Measurements from ENCODE around the gene FAM174C.

Gene FAM174C

DNA sequence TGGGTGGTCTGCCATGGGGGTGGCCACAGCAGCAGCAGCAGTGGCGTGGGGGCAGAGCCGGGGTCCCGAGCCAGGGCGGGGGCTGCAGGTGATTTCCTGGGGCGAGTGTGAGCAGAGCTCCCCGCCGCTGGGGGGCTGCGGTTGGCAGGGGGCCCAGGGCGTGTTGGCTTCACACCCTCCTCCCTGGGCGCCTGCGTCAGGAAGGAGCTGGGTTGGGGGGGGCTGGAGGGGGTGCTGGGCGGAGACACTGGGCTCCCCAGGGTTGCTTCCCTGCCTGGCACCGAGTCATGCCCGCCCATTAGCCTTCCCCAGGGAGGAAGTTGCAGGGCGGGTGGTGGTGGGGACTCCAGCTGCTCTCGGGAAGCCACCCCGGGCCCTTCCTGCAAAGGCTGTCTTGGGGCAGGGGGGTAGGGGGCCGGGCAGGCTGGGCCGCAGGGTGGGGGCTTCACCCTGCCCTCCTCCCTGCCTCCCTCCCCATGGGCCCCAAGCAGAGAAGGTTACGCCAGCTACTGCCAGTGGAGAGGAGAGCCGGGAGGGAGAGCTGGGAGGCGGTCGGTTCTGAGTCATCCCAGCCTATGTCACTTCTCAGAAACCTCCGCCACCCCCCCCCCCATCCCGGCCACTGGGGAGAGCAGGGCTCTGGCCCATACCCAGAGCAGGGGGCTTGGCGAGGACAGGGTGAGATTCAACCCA, 22.4 kb upstream of the FAM174C start:
- peak overlapping the region; percentile 96 for H3K4me3 ChIP-seq (ENCODE audit: low read depth, low read length)
- no peak overlapping the region for H2AFZ ChIP-seq (ENCODE audit: low read length, unreplicated experiment)
- H3K79me2 ChIP-seq (ENCODE audit: control insufficient read depth, insufficient read depth, low read length, unreplicated experiment) = peaks cover 51% of the 10 kb centered on the region
- H3K4me1 ChIP-seq (ENCODE audit: control insufficient read depth, insufficient read depth, low read length, unreplicated experiment) = peaks cover 41% of the 10 kb centered on the region
- H3K27ac ChIP-seq (ENCODE audit: low read depth, low read length) = peak overlapping the region; percentile 98
- no peaks in the 10 kb centered on the region for H3K27me3 ChIP-seq (ENCODE audit: insufficient read depth, low read length)
- peaks cover 33% of the 10 kb centered on the region; the same call in 1 of the 2 replicates for H3K36me3 ChIP-seq (ENCODE audit: insufficient read depth, low read length)

DNA sequence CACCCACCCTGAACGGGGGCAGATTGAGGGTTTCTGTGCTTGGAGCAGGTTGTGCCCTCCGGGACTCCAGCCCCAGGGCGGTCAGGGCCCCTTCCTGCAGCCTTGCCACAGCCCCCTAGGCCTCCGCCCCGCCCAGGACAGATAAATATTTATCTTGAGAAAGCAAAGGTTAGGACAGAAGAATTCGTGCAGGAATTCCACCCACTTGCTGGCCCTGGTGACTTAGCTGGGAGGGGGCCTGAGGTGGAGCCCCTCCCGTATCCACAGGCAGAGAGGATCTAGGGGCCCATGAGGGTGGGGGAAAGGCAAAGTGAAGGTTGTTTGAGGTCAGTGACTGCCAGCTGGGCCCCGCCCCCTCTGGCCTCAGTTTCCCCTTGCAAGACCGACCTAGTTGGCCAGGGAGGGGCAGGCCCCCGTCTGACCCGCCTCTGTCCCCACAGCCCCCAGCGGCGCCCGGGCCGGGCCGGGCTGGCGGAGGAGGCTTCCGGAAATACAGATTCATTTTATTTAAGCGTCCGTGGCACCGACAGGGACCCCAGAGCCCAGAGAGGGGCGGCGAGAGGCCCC, 21.7 kb upstream of the FAM174C start:
- Histone ChIP-seq H3K27me3 (ENCODE audit: insufficient read depth, low read length) (no peaks in the 10 kb centered on the region), H3K79me2 (ENCODE audit: control insufficient read depth, insufficient read depth, low read length, unreplicated experiment) (peaks cover 51% of the 10 kb centered on the region), H3K36me3 (ENCODE audit: insufficient read depth, low read length) (peaks cover 33% of the 10 kb centered on the region; the same call in 1 of the 2 replicates), H3K4me1 (ENCODE audit: control insufficient read depth, insufficient read depth, low read length, unreplicated experiment) (peaks cover 47% of the 10 kb centered on the region), H2AFZ (ENCODE audit: low read length, unreplicated experiment) (no peak overlapping the region), H3K4me3 (ENCODE audit: low read depth, low read length) (peak overlapping the region; percentile 76), H3K27ac (ENCODE audit: low read depth, low read length) (peak overlapping the region; percentile 98)

DNA sequence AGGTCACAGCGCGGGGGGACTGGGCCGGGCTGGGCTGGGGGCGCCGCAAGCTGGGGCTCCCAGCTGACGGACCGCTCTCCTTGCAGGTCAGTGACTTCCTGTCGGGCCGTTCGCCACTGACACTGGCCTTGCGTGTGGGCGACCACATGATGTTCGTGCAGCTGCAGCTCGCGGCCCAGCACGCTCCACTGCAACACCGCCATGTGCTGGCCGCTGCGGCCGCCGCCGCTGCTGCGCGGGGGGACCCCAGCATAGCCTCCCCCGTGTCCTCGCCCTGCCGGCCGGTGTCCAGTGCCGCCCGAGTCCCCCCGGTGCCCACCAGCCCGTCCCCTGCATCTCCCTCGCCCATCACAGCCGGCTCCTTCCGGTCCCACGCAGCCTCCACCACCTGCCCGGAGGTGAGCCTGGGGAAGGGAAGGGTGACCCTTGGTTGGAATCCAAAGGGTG, 21.2 kb upstream of the FAM174C start:
- Histone ChIP-seq H3K4me3 (ENCODE audit: low read depth, low read length) (peak overlapping the region; percentile 76), H2AFZ (ENCODE audit: low read length, unreplicated experiment) (no peak overlapping the region), H3K4me1 (ENCODE audit: control insufficient read depth, insufficient read depth, low read length, unreplicated experiment) (peaks cover 49% of the 10 kb centered on the region), H3K36me3 (ENCODE audit: insufficient read depth, low read length) (peaks cover 33% of the 10 kb centered on the region; the same call in 1 of the 2 replicates), H3K27me3 (ENCODE audit: insufficient read depth, low read length) (no peaks in the 10 kb centered on the region), H3K79me2 (ENCODE audit: control insufficient read depth, insufficient read depth, low read length, unreplicated experiment) (peaks cover 51% of the 10 kb centered on the region), H3K27ac (ENCODE audit: low read depth, low read length) (peak overlapping the region; percentile 98)

DNA sequence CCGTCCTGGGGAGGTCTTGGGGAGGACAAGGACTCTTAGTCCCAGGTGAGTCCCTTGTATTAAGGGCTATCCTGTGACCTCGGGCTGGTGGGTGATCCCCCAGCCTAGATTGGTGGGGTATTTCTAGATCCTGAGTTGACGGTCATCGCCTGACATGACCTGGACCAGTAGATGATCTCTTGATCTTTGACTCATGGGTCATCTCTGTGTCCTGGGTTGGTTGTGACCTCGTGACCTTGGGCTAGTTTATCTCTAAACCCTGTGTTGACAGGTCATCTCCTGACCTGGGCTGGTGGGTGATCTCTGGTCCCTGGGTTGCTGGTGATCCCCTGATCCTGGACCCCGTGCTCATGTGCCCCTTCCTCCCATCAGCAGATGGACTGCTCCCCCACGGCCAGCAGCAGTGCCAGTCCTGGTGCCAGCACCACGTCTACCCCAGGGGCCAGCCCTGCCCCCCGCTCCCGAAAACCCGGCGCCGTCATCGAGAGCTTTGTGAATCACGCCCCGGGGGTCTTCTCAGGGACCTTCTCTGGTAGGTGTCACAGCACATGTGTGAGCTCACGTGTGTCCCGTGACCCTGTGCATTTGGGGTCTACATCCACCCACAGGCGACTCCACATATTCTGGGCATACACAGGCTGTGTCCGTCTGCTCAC, 20.7 kb upstream of the FAM174C start:
- Histone ChIP-seq H2AFZ (ENCODE audit: low read length, unreplicated experiment) (no peak overlapping the region), H3K79me2 (ENCODE audit: control insufficient read depth, insufficient read depth, low read length, unreplicated experiment) (peaks cover 50% of the 10 kb centered on the region), H3K36me3 (ENCODE audit: insufficient read depth, low read length) (peaks cover 33% of the 10 kb centered on the region; the same call in 1 of the 2 replicates), H3K27me3 (ENCODE audit: insufficient read depth, low read length) (no peaks in the 10 kb centered on the region), H3K4me3 (ENCODE audit: low read depth, low read length) (peak overlapping the region; percentile 60), H3K4me1 (ENCODE audit: control insufficient read depth, insufficient read depth, low read length, unreplicated experiment) (peaks cover 55% of the 10 kb centered on the region), H3K27ac (ENCODE audit: low read depth, low read length) (peak overlapping the region; percentile 98)

DNA sequence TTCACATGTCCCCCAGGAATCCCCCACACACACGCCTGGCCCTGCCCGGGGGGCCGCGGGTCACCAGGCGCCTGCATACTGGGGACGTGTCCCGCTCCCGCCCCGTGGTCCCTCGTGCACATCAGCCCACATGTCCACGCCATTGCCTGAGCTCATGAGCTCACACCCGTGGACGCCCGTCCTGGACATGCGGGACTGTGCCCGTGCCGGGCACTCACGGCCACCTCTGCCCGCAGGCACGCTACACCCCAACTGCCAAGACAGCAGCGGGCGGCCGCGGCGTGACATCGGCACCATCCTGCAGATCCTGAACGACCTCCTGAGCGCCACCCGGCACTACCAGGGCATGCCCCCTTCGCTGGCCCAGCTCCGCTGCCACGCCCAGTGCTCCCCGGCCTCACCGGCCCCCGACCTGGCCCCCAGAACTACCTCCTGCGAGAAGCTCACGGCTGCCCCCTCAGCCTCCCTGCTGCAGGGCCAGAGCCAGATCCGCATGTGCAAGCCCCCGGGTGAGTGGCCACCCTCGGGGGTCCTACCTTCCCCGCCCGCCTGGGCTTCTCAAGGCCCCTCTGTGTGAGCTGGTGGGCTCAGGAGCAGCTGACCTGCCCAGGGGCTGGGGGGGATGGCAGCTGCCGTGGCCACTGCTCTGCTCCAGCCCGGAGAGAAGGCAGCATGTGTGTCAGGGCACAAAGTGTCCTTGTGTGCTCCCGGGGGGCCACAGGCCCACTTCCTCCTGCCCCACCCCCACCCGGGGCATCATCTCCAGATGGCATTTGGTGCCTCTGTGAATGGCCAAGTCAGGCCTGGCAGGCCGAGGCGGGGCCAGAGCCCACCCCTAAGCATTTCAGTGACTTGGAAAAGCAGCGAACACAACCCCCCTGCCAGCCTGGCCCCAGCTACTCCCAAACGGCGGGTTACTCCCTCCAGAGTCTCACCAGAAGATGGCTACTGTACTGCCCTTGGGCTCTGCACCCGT, 19.9 kb upstream of the FAM174C start:
- peaks cover 63% of the 10 kb centered on the region for H3K4me1 ChIP-seq (ENCODE audit: control insufficient read depth, insufficient read depth, low read length, unreplicated experiment)
- H3K4me3 ChIP-seq (ENCODE audit: low read depth, low read length) = no peak overlapping the region
- H3K79me2 ChIP-seq (ENCODE audit: control insufficient read depth, insufficient read depth, low read length, unreplicated experiment) = peaks cover 44% of the 10 kb centered on the region
- no peak overlapping the region for H2AFZ ChIP-seq (ENCODE audit: low read length, unreplicated experiment)
- H3K36me3 ChIP-seq (ENCODE audit: insufficient read depth, low read length) = peaks cover 33% of the 10 kb centered on the region; the same call in 1 of the 2 replicates
- H3K27ac ChIP-seq (ENCODE audit: low read depth, low read length) = peak overlapping the region; percentile 98
- H3K27me3 ChIP-seq (ENCODE audit: insufficient read depth, low read length) = no peaks in the 10 kb centered on the region

DNA sequence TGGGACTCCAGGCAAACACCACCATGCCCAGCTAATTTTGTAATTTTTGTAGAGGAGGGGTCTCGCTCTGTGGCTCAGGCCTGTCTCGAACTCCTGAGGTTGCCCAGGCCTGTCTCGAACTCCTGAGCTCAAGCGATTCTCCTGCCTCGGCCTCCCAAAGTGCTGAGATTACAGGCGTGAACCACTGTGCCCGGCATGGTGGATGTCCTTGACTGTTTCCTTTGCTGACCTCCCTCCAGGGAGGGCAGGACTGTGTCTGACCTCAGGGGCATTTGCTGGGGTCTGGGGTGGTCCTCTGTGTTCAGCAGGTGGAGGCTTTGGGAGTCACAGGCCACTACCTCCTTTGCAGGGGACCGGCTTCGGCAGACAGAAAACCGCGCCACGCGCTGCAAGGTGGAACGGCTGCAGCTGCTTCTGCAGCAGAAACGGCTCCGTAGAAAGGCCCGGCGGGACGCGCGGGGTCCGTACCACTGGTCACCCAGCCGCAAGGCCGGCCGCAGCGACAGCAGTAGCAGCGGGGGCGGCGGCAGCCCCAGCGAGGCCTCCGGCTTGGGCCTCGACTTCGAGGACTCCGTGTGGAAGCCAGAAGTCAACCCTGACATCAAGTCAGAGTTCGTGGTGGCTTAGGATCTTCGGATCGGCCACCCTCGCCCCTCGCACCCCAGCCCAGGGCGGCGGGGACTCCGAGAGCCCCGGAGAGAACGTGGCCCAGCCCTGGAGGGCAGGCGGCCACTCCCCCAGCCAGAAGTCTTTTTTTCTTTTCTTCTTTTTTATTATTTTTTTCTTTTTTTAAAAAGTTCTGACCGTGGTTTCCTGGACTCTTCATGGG, 18.5 kb upstream of the FAM174C start:
- H3K4me1 ChIP-seq (ENCODE audit: control insufficient read depth, insufficient read depth, low read length, unreplicated experiment) = peaks cover 73% of the 10 kb centered on the region
- no peaks in the 10 kb centered on the region for H3K27me3 ChIP-seq (ENCODE audit: insufficient read depth, low read length)
- H3K36me3 ChIP-seq (ENCODE audit: insufficient read depth, low read length) = peaks cover 24% of the 10 kb centered on the region; the same call in 1 of the 2 replicates
- no peak overlapping the region for H2AFZ ChIP-seq (ENCODE audit: low read length, unreplicated experiment)
- no peak overlapping the region for H3K4me3 ChIP-seq (ENCODE audit: low read depth, low read length)
- H3K27ac ChIP-seq (ENCODE audit: low read depth, low read length) = peak overlapping the region; percentile 95
- peaks cover 31% of the 10 kb centered on the region for H3K79me2 ChIP-seq (ENCODE audit: control insufficient read depth, insufficient read depth, low read length, unreplicated experiment)

DNA sequence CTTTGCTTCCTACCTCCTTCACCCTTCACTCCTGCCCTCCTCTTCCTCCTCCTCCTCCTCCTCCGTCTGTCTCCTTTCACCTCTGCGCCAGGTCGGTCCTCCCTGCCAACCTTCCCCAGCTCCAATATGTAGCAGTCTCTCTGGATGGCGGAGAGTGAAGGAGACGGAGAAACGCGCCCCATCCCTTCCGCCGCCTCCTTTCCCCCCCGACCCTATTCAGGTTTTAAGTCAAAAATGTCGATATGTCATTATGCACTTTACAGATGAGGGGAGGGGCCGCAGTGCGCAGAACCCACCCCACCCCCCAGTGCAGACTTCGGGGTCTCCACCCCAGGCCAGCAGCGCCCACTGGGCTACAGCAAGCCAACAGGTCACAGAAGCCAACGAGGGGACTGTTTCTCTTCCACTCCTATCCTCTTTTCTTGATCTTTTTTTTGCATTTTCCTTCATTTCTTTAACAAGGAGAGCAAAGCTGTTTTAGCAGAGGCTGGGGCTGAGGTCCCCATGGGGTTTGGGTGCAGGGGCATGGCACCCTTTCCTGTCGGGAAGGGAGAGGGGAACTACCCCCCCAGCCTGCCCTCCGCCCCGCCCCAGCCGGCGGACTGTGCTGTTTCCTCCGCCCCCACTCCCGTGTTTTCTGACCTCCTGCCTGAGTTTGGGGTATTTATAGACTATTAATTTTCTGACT, 17.7 kb upstream of the FAM174C start:
- H3K79me2 ChIP-seq (ENCODE audit: control insufficient read depth, insufficient read depth, low read length, unreplicated experiment) = peaks cover 30% of the 10 kb centered on the region
- no peak overlapping the region for H3K4me3 ChIP-seq (ENCODE audit: low read depth, low read length)
- H3K4me1 ChIP-seq (ENCODE audit: control insufficient read depth, insufficient read depth, low read length, unreplicated experiment) = peaks cover 80% of the 10 kb centered on the region
- no peaks in the 10 kb centered on the region for H3K27me3 ChIP-seq (ENCODE audit: insufficient read depth, low read length)
- H3K36me3 ChIP-seq (ENCODE audit: insufficient read depth, low read length) = peaks cover 23% of the 10 kb centered on the region; the same call in 1 of the 2 replicates
- H2AFZ ChIP-seq (ENCODE audit: low read length, unreplicated experiment) = no peak overlapping the region
- peak overlapping the region; percentile 95 for H3K27ac ChIP-seq (ENCODE audit: low read depth, low read length)

DNA sequence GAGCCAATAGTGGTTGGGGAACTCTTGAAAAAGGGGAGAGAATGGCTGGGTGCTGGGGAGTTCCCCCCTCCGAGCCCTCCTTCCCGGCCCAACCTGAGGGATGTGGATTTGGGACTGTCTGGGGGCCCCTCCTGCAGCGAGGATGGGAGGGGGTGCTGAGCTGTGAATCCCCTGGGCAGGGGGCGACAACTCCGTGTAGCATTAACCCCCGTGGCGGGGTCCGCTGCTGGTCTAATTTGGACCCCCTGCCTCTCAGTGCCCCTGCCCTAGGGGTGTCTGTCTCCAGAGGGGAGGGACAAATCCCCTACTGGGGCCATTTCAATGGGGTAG, 17.2 kb upstream of the FAM174C start:
- peaks cover 85% of the 10 kb centered on the region for H3K4me1 ChIP-seq (ENCODE audit: control insufficient read depth, insufficient read depth, low read length, unreplicated experiment)
- H3K4me3 ChIP-seq (ENCODE audit: low read depth, low read length) = 0 out of 2 replicates have a peak overlapping the region, but pooled peaks have one; percentile 16
- H3K27ac ChIP-seq (ENCODE audit: low read depth, low read length) = peak overlapping the region; percentile 95
- H3K79me2 ChIP-seq (ENCODE audit: control insufficient read depth, insufficient read depth, low read length, unreplicated experiment) = peaks cover 30% of the 10 kb centered on the region
- no peak overlapping the region for H2AFZ ChIP-seq (ENCODE audit: low read length, unreplicated experiment)
- H3K27me3 ChIP-seq (ENCODE audit: insufficient read depth, low read length) = no peaks in the 10 kb centered on the region
- peaks cover 23% of the 10 kb centered on the region; the same call in 1 of the 2 replicates for H3K36me3 ChIP-seq (ENCODE audit: insufficient read depth, low read length)

DNA sequence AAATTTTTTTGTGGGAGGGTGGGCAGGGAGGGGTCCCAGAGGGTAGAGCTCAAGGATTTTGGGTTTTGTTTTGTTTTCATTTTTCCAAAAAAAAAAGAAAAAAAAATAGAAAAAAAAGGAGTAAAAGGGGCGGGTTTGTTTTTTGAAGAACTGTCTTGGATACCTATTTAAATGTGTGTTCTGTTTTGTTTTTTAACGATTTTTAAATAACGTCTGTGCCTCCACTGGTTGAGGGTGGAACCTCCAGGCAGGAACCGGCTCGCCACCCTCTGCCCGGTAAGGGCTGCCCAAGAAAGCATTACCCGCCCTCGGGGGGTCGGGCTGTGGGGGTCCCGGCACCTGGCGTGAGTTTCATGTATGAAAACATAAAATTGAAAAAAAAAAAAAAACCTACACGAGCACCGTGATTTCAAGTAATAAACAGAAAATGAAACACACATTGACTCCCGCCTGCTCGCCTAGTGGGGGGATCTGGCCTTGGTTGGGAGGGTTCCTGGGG, 16.6 kb upstream of the FAM174C start:
- peak overlapping the region; percentile 95 for H3K27ac ChIP-seq (ENCODE audit: low read depth, low read length)
- H3K4me1 ChIP-seq (ENCODE audit: control insufficient read depth, insufficient read depth, low read length, unreplicated experiment) = peaks cover 85% of the 10 kb centered on the region
- H3K79me2 ChIP-seq (ENCODE audit: control insufficient read depth, insufficient read depth, low read length, unreplicated experiment) = peaks cover 25% of the 10 kb centered on the region
- no peak overlapping the region for H2AFZ ChIP-seq (ENCODE audit: low read length, unreplicated experiment)
- peaks cover 19% of the 10 kb centered on the region; the same call in 1 of the 2 replicates for H3K36me3 ChIP-seq (ENCODE audit: insufficient read depth, low read length)
- no peaks in the 10 kb centered on the region for H3K27me3 ChIP-seq (ENCODE audit: insufficient read depth, low read length)
- no peak overlapping the region for H3K4me3 ChIP-seq (ENCODE audit: low read depth, low read length)
